Loucy (cell line): ENCODE measurements around the gene MED13L.

ENCODE experiments used
- H2AFZ ChIP-seq: fragments of 200-600 bp; sonication (generic); 2 replicates; pipeline ENCODE4 v1.6.0; 2016; ENCODE audit warnings: antibody characterized with exemption, mild to moderate bottlenecking, low read length, moderate library complexity
- H3F3A ChIP-seq: fragments of 200-600 bp; 2 replicates; pipeline ENCODE4 v1.6.0; 2016; ENCODE audit warnings: antibody characterized with exemption, low read depth, mild to moderate bottlenecking
- H3K27me3 ChIP-seq: fragments of 200-600 bp; sonication (generic); 2 replicates; pipeline ENCODE4 v1.6.1; 2014; ENCODE audit warnings: low read length, mild to moderate bottlenecking; ENCODE audit not compliant: insufficient read depth, poor library complexity, severe bottlenecking
- H3K36me3 ChIP-seq: fragments of 200-600 bp; sonication (generic); 2 replicates; pipeline ENCODE4 v1.6.1; 2016; ENCODE audit warnings: low read length; ENCODE audit not compliant: insufficient read depth
- H3K4me1 ChIP-seq: fragments of 200-600 bp; sonication (generic); 2 replicates; pipeline ENCODE4 v1.5.1; 2014; ENCODE audit warnings: low read length, mild to moderate bottlenecking; ENCODE audit not compliant: insufficient read depth, poor library complexity, severe bottlenecking
- H3K4me2 ChIP-seq: fragments of 200-600 bp; sonication (generic); 2 replicates; pipeline ENCODE4 v1.6.0; 2014; ENCODE audit warnings: antibody characterized with exemption, low read length, low read depth, mild to moderate bottlenecking; ENCODE audit not compliant: poor library complexity, severe bottlenecking
- H3K4me3 ChIP-seq: fragments of 200-600 bp; sonication (generic); 2 replicates; pipeline ENCODE4 v1.5.1; 2014; ENCODE audit warnings: low read length, mild to moderate bottlenecking, mixed read lengths; ENCODE audit not compliant: poor library complexity, severe bottlenecking
- H3K79me2 ChIP-seq: fragments of 200-600 bp; sonication (generic); 2 replicates; pipeline ENCODE4 v1.6.1; 2014; ENCODE audit warnings: low read length; ENCODE audit not compliant: insufficient read depth
- H3K9ac ChIP-seq: fragments of 200-600 bp; sonication (generic); 2 replicates; pipeline ENCODE4 v1.6.0; 2014; ENCODE audit warnings: mild to moderate bottlenecking, low read depth, low read length, moderate library complexity; ENCODE audit not compliant: poor library complexity, severe bottlenecking
- H3K9me2 ChIP-seq: fragments of 200-600 bp; sonication (generic); replicated peaks from 2 replicates; pipeline ENCODE4 v1.6.1; 2016; ENCODE audit warnings: low read depth, low read length, mixed read lengths
- H3K9me3 ChIP-seq: fragments of 200-600 bp; sonication (generic); 2 replicates; pipeline ENCODE4 v1.6.1; 2014; ENCODE audit warnings: mild to moderate bottlenecking, antibody characterized with exemption, low read length, low read depth; ENCODE audit not compliant: insufficient read depth
- H4K20me1 ChIP-seq: fragments of 200-600 bp; sonication (generic); 2 replicates; pipeline ENCODE4 v1.6.0; 2014; ENCODE audit warnings: antibody characterized with exemption, low read length, mild to moderate bottlenecking; ENCODE audit not compliant: insufficient read depth, poor library complexity, severe bottlenecking
- EZH2phosphoT487 ChIP-seq: fragments of 200-600 bp; IDR thresholded peaks from 2 replicates; pipeline ENCODE4 v1.6.1; 2018; ENCODE audit warnings: antibody characterized with exemption, mild to moderate bottlenecking, moderate library complexity, borderline replicate concordance
- TF ChIP-seq, protein P1 (sequence below): fragments of 200-600 bp; sonication (generic); conservative IDR thresholded peaks from 2 replicates; pipeline ENCODE4 v1.5.1; 2014; ENCODE audit warnings: mild to moderate bottlenecking, antibody characterized with exemption, low read length

MED13L gene

DNA sequence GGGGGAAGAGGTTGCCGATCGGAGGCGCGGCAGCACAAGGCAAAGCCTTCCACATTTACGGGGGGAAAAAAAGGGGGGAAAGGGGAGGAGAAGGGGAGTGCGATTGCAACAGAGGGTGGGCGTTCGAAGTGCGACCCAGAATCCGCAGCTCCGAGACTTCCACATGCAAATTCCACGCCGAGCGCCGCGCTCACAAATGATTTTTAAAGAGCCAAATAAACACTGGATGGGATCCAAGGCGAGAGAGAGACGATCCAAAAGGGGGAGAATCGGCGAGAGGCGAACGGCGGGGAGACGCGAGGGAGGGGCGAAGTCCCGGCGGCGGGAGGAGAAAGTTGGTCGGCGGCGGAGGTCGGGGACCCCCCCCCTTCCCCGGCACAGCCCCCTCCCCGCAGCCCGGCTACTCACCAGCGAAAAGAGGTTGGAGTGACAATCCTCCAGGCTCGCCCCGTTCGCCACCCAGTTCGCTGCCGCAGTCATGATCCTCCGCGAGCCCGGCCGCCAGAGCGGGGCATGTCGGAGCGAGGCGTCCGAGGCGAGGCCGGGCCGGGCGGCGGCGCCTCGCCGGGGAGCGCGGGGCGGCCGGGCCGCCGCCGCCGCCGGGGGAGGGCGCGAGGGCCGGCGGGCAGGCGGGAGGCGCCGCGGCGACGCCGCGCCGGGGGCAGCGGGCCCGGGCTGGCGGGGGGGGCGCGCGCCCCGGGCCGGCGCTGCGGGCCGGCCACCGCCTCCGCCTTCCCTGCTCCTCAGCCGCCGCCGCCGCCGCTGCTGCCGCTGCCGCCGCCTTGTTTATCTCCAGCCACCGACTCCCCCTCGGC, 634 bp downstream of the MED13L start:
- peaks cover 50% of the 10 kb centered on the region for H3K79me2 ChIP-seq
- H3K27me3 ChIP-seq: no peaks in the 10 kb centered on the region
- H3K4me2 ChIP-seq: peak overlapping the region; percentile 98
- no peaks in the 10 kb centered on the region for H3K9me2 ChIP-seq
- TF ChIP-seq, protein P1, sequence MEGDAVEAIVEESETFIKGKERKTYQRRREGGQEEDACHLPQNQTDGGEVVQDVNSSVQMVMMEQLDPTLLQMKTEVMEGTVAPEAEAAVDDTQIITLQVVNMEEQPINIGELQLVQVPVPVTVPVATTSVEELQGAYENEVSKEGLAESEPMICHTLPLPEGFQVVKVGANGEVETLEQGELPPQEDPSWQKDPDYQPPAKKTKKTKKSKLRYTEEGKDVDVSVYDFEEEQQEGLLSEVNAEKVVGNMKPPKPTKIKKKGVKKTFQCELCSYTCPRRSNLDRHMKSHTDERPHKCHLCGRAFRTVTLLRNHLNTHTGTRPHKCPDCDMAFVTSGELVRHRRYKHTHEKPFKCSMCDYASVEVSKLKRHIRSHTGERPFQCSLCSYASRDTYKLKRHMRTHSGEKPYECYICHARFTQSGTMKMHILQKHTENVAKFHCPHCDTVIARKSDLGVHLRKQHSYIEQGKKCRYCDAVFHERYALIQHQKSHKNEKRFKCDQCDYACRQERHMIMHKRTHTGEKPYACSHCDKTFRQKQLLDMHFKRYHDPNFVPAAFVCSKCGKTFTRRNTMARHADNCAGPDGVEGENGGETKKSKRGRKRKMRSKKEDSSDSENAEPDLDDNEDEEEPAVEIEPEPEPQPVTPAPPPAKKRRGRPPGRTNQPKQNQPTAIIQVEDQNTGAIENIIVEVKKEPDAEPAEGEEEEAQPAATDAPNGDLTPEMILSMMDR: no peak
- no peak for TF ChIP-seq EZH2phosphoT487
- H3K4me3 ChIP-seq: peak overlapping the region; percentile 97
- H3K9ac ChIP-seq: peak overlapping the region; percentile 90
- peaks cover 48% of the 10 kb centered on the region for H4K20me1 ChIP-seq
- no peaks in the 10 kb centered on the region for H3K36me3 ChIP-seq
- peak overlapping the region; percentile 52 for H2AFZ ChIP-seq
- H3F3A ChIP-seq: no peaks in the 10 kb centered on the region
- H3K9me3 ChIP-seq: no peaks in the 10 kb centered on the region
- peaks cover 36% of the 10 kb centered on the region for H3K4me1 ChIP-seq

DNA sequence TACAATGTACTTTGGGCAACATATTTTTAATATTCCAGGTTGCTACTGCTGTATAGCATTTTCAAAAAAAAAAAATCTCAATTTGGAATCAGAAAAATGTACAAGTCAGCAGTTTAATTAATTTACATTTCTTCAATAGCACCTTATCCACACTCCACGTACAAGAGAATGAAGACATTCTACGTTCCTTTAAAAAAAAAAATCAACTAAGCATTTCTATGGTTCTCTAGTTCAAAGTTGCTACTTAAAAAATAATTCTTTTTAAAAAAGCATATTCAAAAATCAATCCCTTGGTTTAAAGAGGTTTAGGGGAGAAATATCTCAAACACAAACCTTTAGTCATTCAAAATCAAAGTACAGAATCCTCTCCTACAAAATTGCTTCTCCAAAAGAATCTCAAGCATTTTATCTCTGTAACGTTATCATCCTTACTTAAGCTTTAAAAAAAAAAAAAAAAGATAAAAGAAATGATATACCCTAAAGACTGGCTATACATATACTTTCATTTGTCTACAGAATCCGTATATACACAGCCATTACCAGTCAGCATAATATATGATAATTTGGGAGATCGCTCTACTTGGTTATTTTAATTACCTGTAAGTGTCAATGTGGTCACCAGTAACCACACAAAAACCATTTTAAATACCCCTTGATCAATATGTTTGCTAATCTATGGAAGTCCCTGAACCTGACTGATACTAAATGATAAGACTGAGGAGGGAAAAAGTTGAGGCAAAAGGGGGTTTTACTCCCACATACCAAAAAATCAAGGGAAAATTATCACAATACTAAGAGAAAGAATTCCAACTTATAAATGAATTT, 2.7 kb downstream of the MED13L start:
- peak overlapping the region; percentile 97 for H3K4me3 ChIP-seq
- peaks cover 71% of the 10 kb centered on the region for H3K79me2 ChIP-seq
- peak overlapping the region; percentile 90 for H3K9ac ChIP-seq
- TF ChIP-seq, protein P1: no peak
- TF ChIP-seq EZH2phosphoT487: no peak
- no peaks in the 10 kb centered on the region for H3K9me3 ChIP-seq
- no peaks in the 10 kb centered on the region for H3K9me2 ChIP-seq
- H3K4me1 ChIP-seq: peaks cover 39% of the 10 kb centered on the region
- H4K20me1 ChIP-seq: peaks cover 67% of the 10 kb centered on the region
- H2AFZ ChIP-seq: no peak overlapping the region
- no peaks in the 10 kb centered on the region for H3K36me3 ChIP-seq
- peak overlapping the region; percentile 98 for H3K4me2 ChIP-seq
- no peaks in the 10 kb centered on the region for H3F3A ChIP-seq
- no peaks in the 10 kb centered on the region for H3K27me3 ChIP-seq

DNA sequence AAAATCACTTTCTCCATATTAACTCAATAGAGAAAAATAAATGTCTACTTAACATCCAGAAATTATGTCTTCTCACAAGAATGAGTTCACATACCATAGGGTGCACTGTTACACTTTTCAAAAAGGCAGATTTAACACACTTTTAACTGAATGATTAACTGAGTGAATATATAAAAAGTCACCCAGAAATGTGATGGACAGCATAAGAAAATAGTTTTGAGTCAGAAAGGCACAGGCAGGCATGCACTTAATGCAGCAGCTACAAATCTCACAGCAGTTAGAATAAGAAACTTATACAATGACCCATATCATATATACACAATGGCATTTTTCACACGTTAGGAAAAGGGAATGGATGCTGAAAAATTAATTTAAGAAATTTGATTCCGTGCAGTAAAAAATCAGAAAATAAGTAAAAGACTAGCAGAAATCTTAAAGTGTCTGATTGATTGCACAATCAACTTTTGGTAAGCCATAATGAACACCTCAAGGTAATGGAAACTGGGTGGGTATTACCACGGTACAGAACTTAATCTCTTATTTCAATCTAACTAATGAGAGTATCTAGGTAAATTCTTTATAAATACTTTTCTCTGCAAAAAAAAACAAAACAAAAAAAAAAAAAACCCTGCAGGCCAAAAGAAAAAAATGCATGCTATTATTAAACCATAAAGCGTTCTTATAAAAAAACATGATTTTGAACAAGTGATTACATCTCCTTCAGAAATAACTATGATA, 3.5 kb downstream of the MED13L start:
- Histone ChIP-seq H2AFZ (no peak overlapping the region), H3F3A (no peaks in the 10 kb centered on the region), H3K27me3 (no peaks in the 10 kb centered on the region), H3K4me1 (peaks cover 39% of the 10 kb centered on the region), H3K4me2 (peak overlapping the region; percentile 98), H3K4me3 (peak overlapping the region; percentile 97), H3K9me3 (no peaks in the 10 kb centered on the region), H3K79me2 (peaks cover 79% of the 10 kb centered on the region), H4K20me1 (peaks cover 73% of the 10 kb centered on the region), H3K9ac (peak overlapping the region; percentile 90), H3K36me3 (no peaks in the 10 kb centered on the region), H3K9me2 (no peaks in the 10 kb centered on the region)
- TF ChIP-seq, protein P1: no peak
- TF ChIP-seq EZH2phosphoT487: no peak
